ENCODE results near the gene IQGAP1. TPM values are rescaled to one million over a fixed set of nuclear protein-coding genes. Genes with fewer than 3 reads are reported as not detected.

The IQGAP1 gene
- total RNA-seq, 1 experiment from 2014 or later = 235 TPM

- 0 out of 2 replicates have a peak, but pooled peaks cover 2% of the 10 kb centered on the region for H3K9me3 ChIP-seq (replicated peaks)
- H3K27me3 ChIP-seq (replicated peaks) = no peaks in the 10 kb centered on the region
- no peak overlapping the region for H3K4me3 ChIP-seq
- no peaks in the 10 kb centered on the region for H3K4me1 ChIP-seq (replicated peaks)
- no peak overlapping the region for H3K27ac ChIP-seq
- H3K36me3 ChIP-seq = peaks cover 88% of the 10 kb centered on the region
- no peak for DNase-seq (ENCODE audit: low read depth in 1 of 2, low spot score in 2 of 2)
Observed at GRCh38 chr15:90479656-90480055, 91.6 kb downstream of the IQGAP1 start.

GRCh38 chr15:90481023-90481422 lies 93.0 kb downstream of the IQGAP1 start:
- Histone ChIP-seq H3K27me3 (replicated peaks) (no peaks in the 10 kb centered on the region), H3K9me3 (replicated peaks) (0 out of 2 replicates have a peak, but pooled peaks cover 2% of the 10 kb centered on the region), H3K36me3 (peaks cover 93% of the 10 kb centered on the region), H3K4me3 (no peak overlapping the region), H3K27ac (no peak overlapping the region), H3K4me1 (replicated peaks) (no peaks in the 10 kb centered on the region)
- DNase-seq (ENCODE audit: low read depth in 1 of 2, low spot score in 2 of 2) = no peak

DNA sequence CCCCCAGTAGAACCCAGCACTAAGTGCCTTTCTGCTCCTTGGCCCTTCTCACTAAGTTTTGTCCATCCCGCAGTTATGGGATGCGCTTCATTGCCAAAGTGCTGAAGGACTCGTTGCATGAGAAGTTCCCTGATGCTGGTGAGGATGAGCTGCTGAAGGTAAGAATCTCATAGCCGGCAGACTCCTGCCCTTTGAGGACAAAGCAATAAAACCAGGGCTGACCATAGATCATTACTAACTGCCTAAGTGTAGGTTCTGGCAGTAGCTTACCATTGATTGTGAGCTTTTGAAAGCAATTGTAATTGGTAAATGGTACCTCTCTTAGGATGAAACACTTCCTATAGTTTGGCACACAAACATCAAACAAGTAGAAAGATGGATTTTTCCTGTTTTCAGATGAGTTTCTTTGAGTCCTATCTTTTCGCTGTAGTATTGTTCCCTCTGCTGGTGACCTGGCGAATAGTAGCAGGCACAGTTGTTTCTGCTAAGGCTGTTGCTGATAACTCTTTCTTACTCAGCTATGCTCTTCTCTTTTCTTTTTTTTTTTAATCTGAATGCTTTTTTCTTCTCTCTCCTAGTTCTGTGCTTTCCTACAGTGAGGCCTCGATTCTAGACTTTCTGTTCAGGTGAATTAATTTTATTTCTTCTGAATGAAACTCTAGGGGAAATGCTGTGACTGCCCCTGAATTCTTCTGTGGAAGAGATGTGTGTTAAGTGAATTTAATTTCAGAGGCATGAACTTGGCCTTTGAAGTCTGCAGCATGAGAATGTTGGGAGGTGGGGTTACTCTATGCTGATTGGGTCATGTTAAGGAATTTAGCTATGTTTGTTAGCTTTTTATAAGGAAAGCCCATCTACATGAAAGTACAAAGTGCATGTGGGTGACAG lies 94.3 kb downstream of the IQGAP1 start:
- DNase-seq (ENCODE audit: low read depth in 1 of 2, low spot score in 2 of 2) = peak; percentile 45 to 51
- Histone ChIP-seq H3K36me3 (peaks cover 93% of the 10 kb centered on the region), H3K4me3 (no peak overlapping the region), H3K27me3 (replicated peaks) (no peaks in the 10 kb centered on the region), H3K9me3 (replicated peaks) (0 out of 2 replicates have a peak, but pooled peaks cover 2% of the 10 kb centered on the region), H3K4me1 (replicated peaks) (no peaks in the 10 kb centered on the region), H3K27ac (no peak overlapping the region)

DNA sequence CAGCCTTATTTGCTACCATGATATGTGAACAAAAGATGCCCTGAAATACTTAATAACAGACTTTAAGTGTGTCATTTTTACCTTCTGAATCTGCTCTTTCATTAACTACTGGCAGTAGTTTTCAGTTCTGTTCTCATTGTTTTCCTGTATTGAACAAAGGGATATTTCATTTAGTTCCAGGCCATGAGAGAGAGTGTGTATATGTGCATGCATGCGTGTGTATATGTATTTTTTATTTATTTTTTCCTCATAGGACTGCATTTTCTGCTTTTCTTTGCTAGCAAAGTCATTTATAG lies 94.9 kb downstream of the IQGAP1 start:
- Histone ChIP-seq H3K27me3 (replicated peaks) (no peaks in the 10 kb centered on the region), H3K4me3 (no peak overlapping the region), H3K4me1 (replicated peaks) (no peaks in the 10 kb centered on the region), H3K27ac (no peak overlapping the region), H3K9me3 (replicated peaks) (0 out of 2 replicates have a peak, but pooled peaks cover 2% of the 10 kb centered on the region), H3K36me3 (peaks cover 93% of the 10 kb centered on the region)
- DNase-seq (ENCODE audit: low read depth in 1 of 2, low spot score in 2 of 2) = no peak

DNA sequence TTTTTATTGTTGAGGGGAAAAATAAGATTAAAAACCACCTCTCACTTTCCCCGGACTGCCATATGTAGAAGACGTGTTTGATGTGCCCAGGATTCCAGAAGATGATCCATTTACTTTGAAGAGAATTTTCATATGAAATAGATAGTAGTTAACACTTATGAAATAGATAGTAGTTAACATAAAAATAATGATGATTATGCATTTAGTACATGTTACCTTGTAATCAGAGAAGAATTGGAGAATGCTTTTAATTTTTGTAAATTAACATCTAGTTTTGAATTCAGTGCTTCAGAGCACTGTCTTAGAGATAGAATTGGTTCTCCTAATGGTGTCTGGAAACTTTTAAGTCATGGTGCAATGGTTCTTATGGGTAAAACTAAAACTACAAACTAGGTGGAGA lies 95.6 kb downstream of the IQGAP1 start:
- Histone ChIP-seq H3K4me3 (no peak overlapping the region), H3K4me1 (replicated peaks) (no peaks in the 10 kb centered on the region), H3K9me3 (replicated peaks) (0 out of 2 replicates have a peak, but pooled peaks cover 2% of the 10 kb centered on the region), H3K27ac (no peak overlapping the region), H3K27me3 (replicated peaks) (no peaks in the 10 kb centered on the region), H3K36me3 (peaks cover 90% of the 10 kb centered on the region)
- no peak for DNase-seq (ENCODE audit: low read depth in 1 of 2, low spot score in 2 of 2)

- Histone ChIP-seq H3K4me3 (no peak overlapping the region), H3K36me3 (peaks cover 96% of the 10 kb centered on the region), H3K4me1 (replicated peaks) (no peaks in the 10 kb centered on the region), H3K9me3 (replicated peaks) (0 out of 2 replicates have a peak, but pooled peaks cover 2% of the 10 kb centered on the region), H3K27me3 (replicated peaks) (no peaks in the 10 kb centered on the region), H3K27ac (no peak overlapping the region)
- no peak for DNase-seq (ENCODE audit: low read depth in 1 of 2, low spot score in 2 of 2)
Observed at GRCh38 chr15:90487186-90487585, 99.1 kb downstream of the IQGAP1 start.

DNA sequence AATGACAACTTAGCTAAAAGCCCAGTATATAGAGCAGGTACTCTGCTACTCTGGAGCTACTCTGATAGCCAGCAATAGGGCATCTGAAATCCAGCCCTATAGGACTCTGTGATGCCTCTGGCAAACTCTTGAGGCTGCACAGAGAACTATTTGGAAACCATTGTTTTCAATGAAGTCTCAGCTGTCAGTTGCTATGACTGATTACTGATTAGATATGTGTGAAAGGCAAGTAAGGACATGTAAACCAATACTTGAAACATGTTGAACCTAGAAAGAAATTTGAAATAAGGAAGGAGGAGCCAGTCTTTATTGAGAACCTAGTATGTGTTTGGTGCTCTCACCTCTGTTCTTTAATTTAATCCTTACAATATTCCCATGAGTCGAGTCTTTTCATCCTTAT lies 101.5 kb downstream of the IQGAP1 start:
- no peaks in the 10 kb centered on the region for H3K4me1 ChIP-seq (replicated peaks)
- no peak overlapping the region for H3K4me3 ChIP-seq
- no peak for DNase-seq (ENCODE audit: low read depth in 1 of 2, low spot score in 2 of 2)
- no peaks in the 10 kb centered on the region for H3K27me3 ChIP-seq (replicated peaks)
- no peaks in the 10 kb centered on the region for H3K9me3 ChIP-seq (replicated peaks)
- no peak overlapping the region for H3K27ac ChIP-seq
- H3K36me3 ChIP-seq = peaks cover 94% of the 10 kb centered on the region

- Histone ChIP-seq H3K27ac (no peak overlapping the region), H3K36me3 (peaks cover 94% of the 10 kb centered on the region), H3K27me3 (replicated peaks) (no peaks in the 10 kb centered on the region), H3K9me3 (replicated peaks) (no peaks in the 10 kb centered on the region), H3K4me3 (no peak overlapping the region), H3K4me1 (replicated peaks) (no peaks in the 10 kb centered on the region)
- no peak for DNase-seq (ENCODE audit: low read depth in 1 of 2, low spot score in 2 of 2)
Observed at GRCh38 chr15:90489944-90490343, 101.9 kb downstream of the IQGAP1 start.

DNA sequence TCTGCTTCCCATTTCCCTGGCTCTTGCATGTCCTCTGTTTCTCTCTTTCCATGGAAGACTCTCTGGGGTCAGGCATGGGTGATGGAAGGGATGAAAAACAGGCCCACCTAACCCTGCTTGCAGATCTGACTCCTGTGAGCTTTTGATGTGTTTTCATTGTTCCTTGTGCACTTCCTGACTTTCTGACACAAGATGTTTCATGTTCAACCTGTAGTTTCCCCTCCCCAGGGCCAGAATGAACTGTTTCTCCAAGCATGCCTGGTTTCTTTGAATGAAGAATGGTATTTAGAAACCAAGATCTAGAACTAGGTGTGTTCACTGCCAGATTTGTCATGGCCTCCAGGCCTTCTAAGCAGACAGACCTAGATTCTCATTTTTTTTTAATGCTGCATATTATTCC lies 105.6 kb downstream of the IQGAP1 start:
- Histone ChIP-seq H3K4me3 (no peak overlapping the region), H3K9me3 (replicated peaks) (no peaks in the 10 kb centered on the region), H3K36me3 (peaks cover 87% of the 10 kb centered on the region), H3K27me3 (replicated peaks) (no peaks in the 10 kb centered on the region), H3K27ac (no peak overlapping the region), H3K4me1 (replicated peaks) (no peaks in the 10 kb centered on the region)
- DNase-seq (ENCODE audit: low read depth in 1 of 2, low spot score in 2 of 2) = no peak

DNA sequence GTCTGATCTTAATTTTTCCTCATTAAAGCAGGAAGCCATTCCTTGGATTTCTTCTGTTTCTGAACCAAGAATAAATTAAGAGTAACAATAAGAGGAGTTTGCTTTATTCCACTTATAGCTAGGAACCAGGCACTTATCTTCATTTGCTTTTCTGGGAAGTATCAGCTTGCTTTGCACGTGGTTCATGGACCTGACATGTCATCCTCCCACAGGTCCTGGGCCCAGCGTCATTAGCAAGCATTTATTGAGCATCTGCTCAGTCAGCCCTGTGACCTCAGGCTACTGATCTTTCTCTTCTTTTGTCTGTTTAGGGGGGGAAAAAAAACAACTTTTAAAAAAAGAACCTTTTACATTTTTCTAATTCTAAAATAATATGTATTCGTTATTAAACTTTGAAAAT lies 107.0 kb downstream of the IQGAP1 start:
- Histone ChIP-seq H3K4me3 (no peak overlapping the region), H3K4me1 (replicated peaks) (no peaks in the 10 kb centered on the region), H3K27me3 (replicated peaks) (no peaks in the 10 kb centered on the region), H3K9me3 (replicated peaks) (no peaks in the 10 kb centered on the region), H3K27ac (no peak overlapping the region), H3K36me3 (peaks cover 88% of the 10 kb centered on the region)
- no peak for DNase-seq (ENCODE audit: low read depth in 1 of 2, low spot score in 2 of 2)

- peaks cover 85% of the 10 kb centered on the region for H3K36me3 ChIP-seq
- no peak overlapping the region for H3K27ac ChIP-seq
- no peaks in the 10 kb centered on the region for H3K4me1 ChIP-seq (replicated peaks)
- H3K4me3 ChIP-seq = no peak overlapping the region
- H3K9me3 ChIP-seq (replicated peaks) = no peaks in the 10 kb centered on the region
- no peaks in the 10 kb centered on the region for H3K27me3 ChIP-seq (replicated peaks)
- DNase-seq (ENCODE audit: low read depth in 1 of 2, low spot score in 2 of 2) = no peak
Observed at GRCh38 chr15:90496791-90497190, 108.7 kb downstream of the IQGAP1 start.

DNA sequence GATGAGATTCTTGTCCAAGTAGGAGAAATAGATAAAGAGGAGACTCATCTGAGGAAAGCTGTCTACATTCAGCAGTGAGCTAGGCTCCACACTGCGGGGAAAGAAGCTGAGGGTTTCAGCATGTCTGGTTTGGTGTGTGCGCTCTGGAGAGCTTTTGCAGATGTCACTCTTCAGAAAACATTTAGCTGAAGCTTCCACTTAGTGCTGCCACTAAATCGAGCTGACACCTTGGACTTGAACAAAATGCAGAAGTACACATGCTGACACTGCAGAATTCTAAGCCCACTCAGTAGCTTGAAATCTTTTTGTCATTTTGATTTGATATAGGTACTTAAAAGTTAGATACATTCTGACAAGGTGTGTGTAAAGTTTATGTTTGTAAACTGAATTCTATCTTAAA lies 109.3 kb downstream of the IQGAP1 start:
- Histone ChIP-seq H3K27ac (no peak overlapping the region), H3K9me3 (replicated peaks) (no peaks in the 10 kb centered on the region), H3K36me3 (peaks cover 86% of the 10 kb centered on the region), H3K4me1 (replicated peaks) (no peaks in the 10 kb centered on the region), H3K4me3 (no peak overlapping the region), H3K27me3 (replicated peaks) (no peaks in the 10 kb centered on the region)
- no peak for DNase-seq (ENCODE audit: low read depth in 1 of 2, low spot score in 2 of 2)

DNA sequence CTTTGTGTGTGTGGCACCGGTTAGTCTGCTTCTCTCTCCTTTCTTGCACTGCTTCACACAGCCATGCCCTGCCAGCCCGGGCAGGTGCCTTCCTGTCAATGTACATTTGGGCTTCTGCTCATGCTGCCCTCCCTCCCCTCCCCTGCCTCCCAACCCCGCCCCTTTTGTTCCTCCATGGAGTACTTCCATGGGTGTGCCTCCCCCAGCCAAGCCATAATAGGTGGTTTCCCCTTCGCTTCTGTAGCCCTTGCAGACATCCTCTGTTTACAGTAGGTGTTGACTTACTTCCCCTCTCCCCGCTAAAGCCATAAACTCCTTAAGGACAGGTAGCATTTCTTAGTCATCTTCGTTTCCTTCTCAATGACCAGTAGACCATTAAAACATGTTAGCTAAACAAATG lies 109.9 kb downstream of the IQGAP1 start:
- no peaks in the 10 kb centered on the region for H3K4me1 ChIP-seq (replicated peaks)
- H3K36me3 ChIP-seq = peaks cover 81% of the 10 kb centered on the region
- H3K9me3 ChIP-seq (replicated peaks) = no peaks in the 10 kb centered on the region
- DNase-seq (ENCODE audit: low read depth in 1 of 2, low spot score in 2 of 2) = no peak
- no peaks in the 10 kb centered on the region for H3K27me3 ChIP-seq (replicated peaks)
- no peak overlapping the region for H3K27ac ChIP-seq
- H3K4me3 ChIP-seq = no peak overlapping the region

GRCh38 chr15:90500171-90500570 lies 112.1 kb downstream of the IQGAP1 start:
- Histone ChIP-seq H3K27me3 (replicated peaks) (no peaks in the 10 kb centered on the region), H3K4me1 (replicated peaks) (no peaks in the 10 kb centered on the region), H3K4me3 (no peak overlapping the region), H3K36me3 (peaks cover 59% of the 10 kb centered on the region), H3K27ac (no peak overlapping the region), H3K9me3 (replicated peaks) (no peaks in the 10 kb centered on the region)
- DNase-seq (ENCODE audit: low read depth in 1 of 2, low spot score in 2 of 2) = no peak

DNA sequence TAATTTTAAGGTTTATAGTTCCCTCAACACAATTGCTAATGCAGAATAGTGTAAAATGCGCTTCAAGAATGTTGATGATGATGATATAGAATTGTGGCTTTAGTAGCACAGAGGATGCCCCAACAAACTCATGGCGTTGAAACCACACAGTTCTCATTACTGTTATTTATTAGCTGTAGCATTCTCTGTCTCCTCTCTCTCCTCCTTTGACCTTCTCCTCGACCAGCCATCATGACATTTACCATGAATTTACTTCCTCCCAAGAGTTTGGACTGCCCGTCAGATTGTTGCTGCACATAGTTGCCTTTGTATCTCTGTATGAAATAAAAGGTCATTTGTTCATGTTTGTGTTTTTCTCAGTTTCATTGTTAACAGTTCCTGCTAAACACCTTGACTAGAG lies 113.9 kb downstream of the IQGAP1 start:
- no peaks in the 10 kb centered on the region for H3K9me3 ChIP-seq (replicated peaks)
- DNase-seq (ENCODE audit: low read depth in 1 of 2, low spot score in 2 of 2) = no peak
- H3K27ac ChIP-seq = no peak overlapping the region
- no peak overlapping the region for H3K4me3 ChIP-seq
- H3K36me3 ChIP-seq = peaks cover 50% of the 10 kb centered on the region
- H3K27me3 ChIP-seq (replicated peaks) = no peaks in the 10 kb centered on the region
- no peaks in the 10 kb centered on the region for H3K4me1 ChIP-seq (replicated peaks)

All from SJSA1 (cell line).